ENCODE data around the gene KATNAL2.

DNA sequence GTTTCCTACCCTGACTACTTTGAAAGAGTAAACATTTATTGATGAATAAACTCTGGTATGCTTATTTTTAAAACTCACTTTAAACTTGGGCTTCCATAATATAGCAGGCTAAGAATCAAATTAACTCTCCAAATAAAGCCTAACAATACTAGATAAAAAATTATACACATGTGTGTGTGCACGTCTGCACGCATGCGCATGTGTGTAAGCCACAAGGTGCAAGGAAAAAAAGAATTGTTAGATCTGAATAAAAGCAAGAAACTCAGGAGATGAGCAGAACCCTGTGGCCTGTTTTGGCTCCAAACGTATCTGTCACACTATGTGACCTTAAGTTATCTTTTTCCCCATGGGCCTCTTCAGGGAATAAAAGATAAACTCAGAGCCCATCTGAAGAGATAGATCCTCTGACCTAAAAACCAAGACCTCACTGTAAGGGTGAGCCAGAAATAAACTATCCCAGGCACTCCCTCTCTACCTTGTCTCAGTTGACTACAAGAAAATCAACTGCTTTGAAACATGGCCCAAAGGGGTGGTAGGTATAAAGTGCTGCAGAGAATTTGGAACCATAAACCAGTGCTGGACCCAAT lies 226.6 kb downstream of the KATNAL2 start:
- TF ChIP-seq, protein P1, sequence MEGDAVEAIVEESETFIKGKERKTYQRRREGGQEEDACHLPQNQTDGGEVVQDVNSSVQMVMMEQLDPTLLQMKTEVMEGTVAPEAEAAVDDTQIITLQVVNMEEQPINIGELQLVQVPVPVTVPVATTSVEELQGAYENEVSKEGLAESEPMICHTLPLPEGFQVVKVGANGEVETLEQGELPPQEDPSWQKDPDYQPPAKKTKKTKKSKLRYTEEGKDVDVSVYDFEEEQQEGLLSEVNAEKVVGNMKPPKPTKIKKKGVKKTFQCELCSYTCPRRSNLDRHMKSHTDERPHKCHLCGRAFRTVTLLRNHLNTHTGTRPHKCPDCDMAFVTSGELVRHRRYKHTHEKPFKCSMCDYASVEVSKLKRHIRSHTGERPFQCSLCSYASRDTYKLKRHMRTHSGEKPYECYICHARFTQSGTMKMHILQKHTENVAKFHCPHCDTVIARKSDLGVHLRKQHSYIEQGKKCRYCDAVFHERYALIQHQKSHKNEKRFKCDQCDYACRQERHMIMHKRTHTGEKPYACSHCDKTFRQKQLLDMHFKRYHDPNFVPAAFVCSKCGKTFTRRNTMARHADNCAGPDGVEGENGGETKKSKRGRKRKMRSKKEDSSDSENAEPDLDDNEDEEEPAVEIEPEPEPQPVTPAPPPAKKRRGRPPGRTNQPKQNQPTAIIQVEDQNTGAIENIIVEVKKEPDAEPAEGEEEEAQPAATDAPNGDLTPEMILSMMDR (conservative IDR thresholded peaks at IDR 0.05), result no peak
- no peak for TF ChIP-seq EZH2 (IDR thresholded peaks at IDR 0.05; ENCODE audit: low read depth)

Data from PC-9 (cell line).